Tibial nerve (tissue), 4 donors: ENCODE measurements around the gene RPRD1B. TPM values are rescaled to one million over a fixed set of nuclear protein-coding genes. Genes with fewer than 3 reads are reported as not detected.

Source experiments
- DNase-seq, 2 donors: peaks; one replicate each; pipeline ENCODE4 v3.0.0-alpha.2; 2019; ENCODE audit warnings: low spot score in 2 of 2
- H3K27ac ChIP-seq, 4 donors: fragments of 200-600 bp; sonication (generic) in 3 of 4; one replicate each; pipeline ENCODE4 v1.5.1; 2017 to 2019; ENCODE audit warnings: mild to moderate bottlenecking in 1 of 4
- H3K27me3 ChIP-seq, 2 donors: fragments of 200-600 bp; sonication (generic) in 1 of 2; one replicate each; pipeline versions ENCODE4 v1.5.1 to v1.6.0; 2017 to 2019
- H3K36me3 ChIP-seq, 3 donors: fragments of 200-600 bp; sonication (generic); one replicate each; pipeline ENCODE4 v1.5.1; 2018 to 2019
- H3K4me1 ChIP-seq, 4 donors: fragments of 200-600 bp; sonication (generic) in 3 of 4; one replicate each; pipeline ENCODE4 v1.5.1; 2017 to 2019
- H3K4me3 ChIP-seq, 4 donors: fragments of 200-600 bp; sonication (generic) in 3 of 4; one replicate each; pipeline ENCODE4 v1.5.1; 2017 to 2019; ENCODE audit warnings: mild to moderate bottlenecking in 1 of 4, moderate library complexity in 1 of 4
- H3K9me3 ChIP-seq, 4 donors: fragments of 200-600 bp; sonication (generic) in 3 of 4; one replicate each; pipeline ENCODE4 v1.5.1; 2017 to 2019
- EP300 ChIP-seq, 2 donors: sonication (generic); formaldehyde crosslinking; IDR thresholded peaks; one replicate each; pipeline ENCODE4 v1.6.1; 2017; ENCODE audit warnings: antibody characterized with exemption in 2 of 2, mild to moderate bottlenecking in 1 of 2
- POLR2A ChIP-seq, 2 donors: fragments of 450-650 bp; IDR thresholded peaks; one replicate each; pipeline ENCODE4 v1.6.1; 2017; ENCODE audit warnings: antibody characterized with exemption in 2 of 2, mild to moderate bottlenecking in 2 of 2, moderate library complexity in 2 of 2
- WGBS, 2 donors: methylation state at CpG; one replicate each; pipeline ENCODE4 v1.1.5; 2018; 5-methylcytosine and 5-hydroxymethylcytosine counted together
- total RNA-seq, 4 donors: library from RNA; depleted of rRNA; stranded (reverse); fragments of >200 nt; gene quantifications; one replicate each; pipeline ENCODE4 v1.1.0, GENCODE V29; 2016
- TF ChIP-seq, protein P1 (sequence below), 5 experiments: fragments of 200-600 bp in 3 of 5; fragments of 450-650 bp in 2 of 5; sonication (generic) in 3 of 5; IDR thresholded peaks; one replicate each; pipeline ENCODE4 v1.5.1; 2016 to 2019; ENCODE audit warnings: antibody characterized with exemption in 5 of 5, mild to moderate bottlenecking in 3 of 5, moderate library complexity in 2 of 5

Gene RPRD1B
- total RNA-seq, 4 donors from 2014 or later = 28.5 to 36.3 (median 35.1) TPM

DNA sequence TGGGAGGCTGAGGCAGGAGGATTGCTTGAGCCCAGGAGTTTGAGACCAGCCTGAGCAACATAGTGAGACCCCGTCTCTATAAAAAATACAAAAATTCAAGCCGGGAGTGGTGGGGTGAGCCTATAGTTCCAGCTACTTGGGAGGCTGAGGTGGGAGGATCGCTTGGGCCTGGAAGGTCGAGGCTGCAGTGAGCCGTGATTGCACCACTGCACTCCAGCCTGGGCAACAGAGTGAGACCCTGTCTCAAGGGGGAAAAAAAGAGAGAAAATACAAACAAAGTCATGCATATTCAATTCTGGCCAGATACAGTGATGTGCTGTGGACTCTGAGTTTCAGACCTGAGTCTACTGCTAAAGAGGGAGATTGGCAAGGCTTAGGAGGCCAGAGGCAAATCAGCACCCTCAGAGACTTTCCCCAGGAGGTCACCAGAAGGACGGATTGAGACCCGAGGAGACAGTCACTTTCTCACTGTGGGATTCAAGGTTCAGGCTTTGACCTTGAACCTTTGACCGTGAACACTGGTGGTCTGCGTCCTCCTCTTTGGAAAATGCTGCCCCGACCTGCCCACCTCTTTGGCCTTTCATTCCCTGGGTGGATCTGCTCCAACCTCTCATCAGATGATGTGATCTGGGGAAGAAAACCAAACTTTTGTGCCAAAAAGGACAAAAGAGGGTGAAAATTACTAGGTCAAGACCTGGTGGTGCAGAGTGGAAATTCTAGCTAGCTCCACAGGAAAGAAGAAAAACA is 100.3 kb downstream of the RPRD1B start:
- TF ChIP-seq POLR2A (IDR thresholded peaks at IDR 0.05) (no peak), EP300 (IDR thresholded peaks at IDR 0.05) (no peak)
- TF ChIP-seq, protein P1, sequence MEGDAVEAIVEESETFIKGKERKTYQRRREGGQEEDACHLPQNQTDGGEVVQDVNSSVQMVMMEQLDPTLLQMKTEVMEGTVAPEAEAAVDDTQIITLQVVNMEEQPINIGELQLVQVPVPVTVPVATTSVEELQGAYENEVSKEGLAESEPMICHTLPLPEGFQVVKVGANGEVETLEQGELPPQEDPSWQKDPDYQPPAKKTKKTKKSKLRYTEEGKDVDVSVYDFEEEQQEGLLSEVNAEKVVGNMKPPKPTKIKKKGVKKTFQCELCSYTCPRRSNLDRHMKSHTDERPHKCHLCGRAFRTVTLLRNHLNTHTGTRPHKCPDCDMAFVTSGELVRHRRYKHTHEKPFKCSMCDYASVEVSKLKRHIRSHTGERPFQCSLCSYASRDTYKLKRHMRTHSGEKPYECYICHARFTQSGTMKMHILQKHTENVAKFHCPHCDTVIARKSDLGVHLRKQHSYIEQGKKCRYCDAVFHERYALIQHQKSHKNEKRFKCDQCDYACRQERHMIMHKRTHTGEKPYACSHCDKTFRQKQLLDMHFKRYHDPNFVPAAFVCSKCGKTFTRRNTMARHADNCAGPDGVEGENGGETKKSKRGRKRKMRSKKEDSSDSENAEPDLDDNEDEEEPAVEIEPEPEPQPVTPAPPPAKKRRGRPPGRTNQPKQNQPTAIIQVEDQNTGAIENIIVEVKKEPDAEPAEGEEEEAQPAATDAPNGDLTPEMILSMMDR (IDR thresholded peaks at IDR 0.05) = no peak
- Histone ChIP-seq H3K27ac (no peak overlapping the region), H3K4me3 (no peak overlapping the region), H3K36me3 (no peaks in the 10 kb centered on the region), H3K4me1 (peaks cover 0 to 17% (median 0%) of the 10 kb centered on the region in 4 donors), H3K9me3 (no peaks in the 10 kb centered on the region), H3K27me3 (no peaks in the 10 kb centered on the region)
- 62 to 72% methylated on average over 10 of the region's 10 CpGs for WGBS, 2 donors
- DNase-seq = no peak

DNA sequence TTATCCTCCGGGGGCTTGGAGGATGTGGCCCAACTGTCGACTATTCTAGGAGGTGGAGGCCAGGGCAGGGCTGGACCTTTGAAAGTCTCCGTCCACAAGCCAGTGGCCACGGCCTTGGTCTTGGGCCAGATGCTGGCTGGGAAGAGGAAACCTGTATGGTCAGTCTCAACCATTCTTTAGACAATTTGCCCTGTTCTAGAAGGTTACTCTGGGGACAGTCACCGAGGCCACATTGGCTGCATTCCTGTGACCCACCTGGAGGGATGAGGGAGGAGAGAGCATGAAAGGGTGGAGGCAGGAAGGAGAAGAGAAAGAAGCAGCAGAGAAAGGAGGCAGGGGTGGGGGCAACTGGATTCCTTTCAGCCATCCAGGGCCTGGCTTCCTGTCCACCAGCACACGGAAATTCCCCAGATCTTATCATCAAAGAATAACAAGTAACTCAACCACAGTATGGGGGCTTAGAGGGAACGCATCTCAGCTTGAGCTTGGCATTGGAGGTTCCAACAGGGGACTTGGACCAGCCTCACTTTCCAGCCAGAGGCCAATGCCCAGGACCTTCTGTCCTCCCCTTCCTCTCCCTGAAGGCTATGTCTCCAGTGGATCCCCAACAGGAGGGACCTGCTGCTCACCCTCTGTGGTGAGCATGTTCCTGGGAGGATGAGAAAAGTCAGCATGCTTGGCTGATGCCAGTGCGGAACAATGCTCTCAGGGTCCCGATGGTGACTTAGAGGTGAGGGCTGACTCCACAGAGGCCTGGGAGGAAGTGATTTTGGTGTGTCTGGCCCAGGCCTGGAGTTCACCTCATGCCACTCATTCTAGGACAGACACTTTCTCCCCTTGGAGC is 101.1 kb downstream of the RPRD1B start:
- H3K4me3 ChIP-seq = no peak overlapping the region
- DNase-seq = no peak
- peaks cover 0 to 17% (median 0%) of the 10 kb centered on the region in 4 donors for H3K4me1 ChIP-seq
- no peak overlapping the region for H3K27ac ChIP-seq
- WGBS, 2 donors = 42 to 43% methylated on average over 9 of the region's 9 CpGs
- H3K9me3 ChIP-seq = no peaks in the 10 kb centered on the region
- H3K36me3 ChIP-seq = no peaks in the 10 kb centered on the region
- TF ChIP-seq EP300 (IDR thresholded peaks at IDR 0.05) (no peak), POLR2A (IDR thresholded peaks at IDR 0.05) (no peak)
- TF ChIP-seq, protein P1 (IDR thresholded peaks at IDR 0.05) = no peak
- H3K27me3 ChIP-seq = no peaks in the 10 kb centered on the region

DNA sequence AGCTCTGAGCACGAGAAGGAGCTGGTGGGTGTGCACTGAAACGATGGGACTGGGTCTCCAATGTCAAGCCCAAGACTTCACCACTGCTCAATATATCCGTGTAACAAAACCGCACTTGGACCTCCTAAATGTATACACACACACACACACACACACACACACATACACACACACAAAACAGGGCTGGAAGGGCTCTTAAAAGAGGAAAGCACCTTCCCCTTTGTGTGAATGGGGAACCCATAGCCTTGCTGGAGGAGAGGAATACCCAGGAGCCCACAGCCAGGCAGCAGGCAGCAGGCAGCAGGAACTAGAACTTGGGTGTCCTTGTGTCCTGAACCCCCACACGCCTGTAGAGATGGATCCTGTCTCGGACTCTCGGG is 101.7 kb downstream of the RPRD1B start:
- Histone ChIP-seq H3K36me3 (no peaks in the 10 kb centered on the region), H3K4me1 (peaks cover 0 to 18% (median 0%) of the 10 kb centered on the region in 4 donors), H3K27me3 (no peaks in the 10 kb centered on the region), H3K9me3 (no peaks in the 10 kb centered on the region), H3K4me3 (no peak overlapping the region), H3K27ac (no peak overlapping the region)
- TF ChIP-seq, protein P1 (IDR thresholded peaks at IDR 0.05) = no peak
- 88 to 90% methylated on average over 5 to 7 of the region's 7 CpGs for WGBS, 2 donors
- no peak for DNase-seq

DNA sequence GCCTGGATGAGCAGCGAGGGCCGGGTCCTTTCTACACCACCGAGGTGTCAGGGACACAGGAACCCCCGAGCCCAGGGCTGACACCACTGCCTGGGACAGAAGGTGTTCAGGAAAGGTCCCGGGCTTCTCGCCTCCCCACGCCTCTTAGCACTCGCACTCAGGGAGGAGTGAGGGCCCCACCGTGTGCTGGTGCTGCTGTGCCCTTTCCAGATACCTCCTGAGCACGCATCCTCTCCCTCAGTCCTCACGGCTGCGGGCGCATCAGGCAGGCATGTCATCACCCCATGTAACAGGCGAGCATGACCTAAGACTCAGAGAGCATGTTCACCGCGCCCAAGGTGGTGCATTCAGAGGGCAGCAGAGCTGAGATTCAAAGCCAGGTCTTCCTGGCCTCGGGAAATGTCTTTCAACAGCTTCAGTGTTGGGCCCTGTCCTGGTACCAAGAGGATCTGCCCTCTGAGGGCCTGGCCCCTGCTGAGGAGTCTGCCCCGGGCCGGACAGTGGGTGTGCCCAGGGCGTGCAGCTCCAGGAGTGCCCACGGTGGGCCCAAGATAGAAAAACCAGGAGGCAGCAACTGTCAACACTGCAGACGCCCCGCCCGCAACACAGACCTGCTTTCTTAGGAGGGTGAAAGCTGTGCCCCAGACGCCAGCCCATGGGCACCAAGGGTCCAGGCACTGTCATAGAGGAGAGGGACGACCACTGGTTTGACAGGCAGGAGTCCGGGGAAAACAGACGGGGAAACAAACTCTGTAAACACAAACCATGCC is 102.3 kb downstream of the RPRD1B start:
- no peak for TF ChIP-seq EP300 (IDR thresholded peaks at IDR 0.05)
- TF ChIP-seq POLR2A (IDR thresholded peaks at IDR 0.05) = no peak
- TF ChIP-seq, protein P1 (IDR thresholded peaks at IDR 0.05) = no peak
- no peak overlapping the region for H3K4me3 ChIP-seq
- peaks cover 0 to 20% (median 0%) of the 10 kb centered on the region in 4 donors for H3K4me1 ChIP-seq
- no peaks in the 10 kb centered on the region for H3K9me3 ChIP-seq
- H3K27ac ChIP-seq = no peak overlapping the region
- H3K36me3 ChIP-seq = no peaks in the 10 kb centered on the region
- no peaks in the 10 kb centered on the region for H3K27me3 ChIP-seq
- 94% methylated on average over 16 to 24 of the region's 28 CpGs for WGBS, 2 donors
- no peak for DNase-seq
